Neural crest cell (in vitro differentiated cells): Measurements from ENCODE around the gene PRLR. TPM values are rescaled to one million over a fixed set of nuclear protein-coding genes. Genes with fewer than 3 reads are reported as not detected.
A peak's percentile ranks its signal among the peaks of the same experiment; 100 is the strongest.

Source experiments
- DNase-seq: peaks from one replicate; pipeline ENCODE4 v3.0.0; 2021; ENCODE audit warnings: low read depth, mixed read lengths, low spot score
- H3K27ac Mint-ChIP-seq: one replicate; pipeline ENCODE4 v1.8.0; 2021; ENCODE audit warnings: mild to moderate bottlenecking, mixed read lengths; ENCODE audit not compliant: unreplicated experiment
- H3K27me3 Mint-ChIP-seq: 2 replicates; pipeline ENCODE4 v1.8.0; 2021; ENCODE audit warnings: low read depth, mild to moderate bottlenecking, mixed read lengths
- H3K36me3 Mint-ChIP-seq: 2 replicates; pipeline ENCODE4 v1.8.0; 2021; ENCODE audit warnings: low read depth, mild to moderate bottlenecking, mixed read lengths
- H3K4me1 Mint-ChIP-seq: 2 replicates; pipeline ENCODE4 v1.8.0; 2021; ENCODE audit warnings: mixed read lengths
- H3K4me3 Mint-ChIP-seq: one replicate; pipeline ENCODE4 v1.8.0; 2021; ENCODE audit warnings: mild to moderate bottlenecking, mixed read lengths
- H3K9me3 Mint-ChIP-seq: 2 replicates; pipeline ENCODE4 v1.8.0; 2021; ENCODE audit warnings: mixed read lengths
- total RNA-seq: library from RNA; stranded (reverse); gene quantifications from 2 replicates; pipeline ENCODE4 v1.2.1, GENCODE V29; 2021
- TF ChIP-seq, protein P1 (sequence below): fragments of 200-600 bp; sonication (generic); conservative IDR thresholded peaks from 2 replicates; pipeline ENCODE4 v1.5.0; 2021; ENCODE audit warnings: antibody characterized with exemption, mild to moderate bottlenecking

The PRLR gene
- total RNA-seq, 1 donor from 2014 or later = 0.58 TPM

DNA sequence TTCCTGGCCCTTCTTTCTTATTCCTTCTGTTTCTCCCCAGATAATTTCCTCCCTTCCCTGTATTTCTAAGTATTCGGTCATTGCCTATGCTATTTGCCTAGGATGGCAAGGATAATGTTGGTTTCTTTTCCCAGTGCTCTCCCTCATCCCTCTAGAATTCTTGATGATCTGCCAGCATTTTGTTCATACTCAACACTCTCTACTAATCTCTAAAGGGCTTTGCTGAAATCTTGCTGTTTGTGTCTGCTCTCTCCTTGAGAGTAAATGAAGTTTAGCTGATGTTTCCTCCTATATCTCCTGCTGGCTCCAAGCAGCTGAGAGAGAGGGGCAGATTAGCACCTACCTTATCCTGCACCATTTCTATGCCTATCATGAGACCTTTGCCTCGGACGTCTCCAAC, 220.6 kb downstream of the PRLR start:
- peaks cover 3% of the 10 kb centered on the region for H3K27me3 Mint-ChIP-seq

DNA sequence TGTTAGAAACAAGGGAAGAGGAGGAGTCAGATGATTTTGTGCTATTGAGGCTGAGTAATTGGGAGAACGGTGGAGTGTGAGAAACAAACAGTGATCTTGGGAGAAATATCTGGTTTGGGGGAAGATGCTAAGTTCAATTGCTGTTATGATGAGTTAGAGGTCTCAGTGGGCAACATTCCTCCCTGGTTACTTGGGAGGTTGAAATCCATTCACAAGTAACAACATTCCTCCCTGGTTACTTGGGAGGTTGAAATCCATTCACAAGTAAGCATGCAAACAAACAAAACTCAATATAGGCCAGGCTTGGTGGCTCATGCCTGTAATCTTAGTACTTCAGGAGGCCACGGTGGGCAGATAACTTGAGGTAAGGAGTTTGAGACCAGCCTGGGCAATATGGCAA, 221.3 kb downstream of the PRLR start:
- Mint-ChIP-seq H3K9me3 (no peaks in the 10 kb centered on the region), H3K27ac (no peak overlapping the region), H3K4me3 (no peak overlapping the region), H3K27me3 (peaks cover 9% of the 10 kb centered on the region), H3K4me1 (peaks cover 4% of the 10 kb centered on the region), H3K36me3 (no peaks in the 10 kb centered on the region)
- no peak for DNase-seq
- TF ChIP-seq, protein P1, sequence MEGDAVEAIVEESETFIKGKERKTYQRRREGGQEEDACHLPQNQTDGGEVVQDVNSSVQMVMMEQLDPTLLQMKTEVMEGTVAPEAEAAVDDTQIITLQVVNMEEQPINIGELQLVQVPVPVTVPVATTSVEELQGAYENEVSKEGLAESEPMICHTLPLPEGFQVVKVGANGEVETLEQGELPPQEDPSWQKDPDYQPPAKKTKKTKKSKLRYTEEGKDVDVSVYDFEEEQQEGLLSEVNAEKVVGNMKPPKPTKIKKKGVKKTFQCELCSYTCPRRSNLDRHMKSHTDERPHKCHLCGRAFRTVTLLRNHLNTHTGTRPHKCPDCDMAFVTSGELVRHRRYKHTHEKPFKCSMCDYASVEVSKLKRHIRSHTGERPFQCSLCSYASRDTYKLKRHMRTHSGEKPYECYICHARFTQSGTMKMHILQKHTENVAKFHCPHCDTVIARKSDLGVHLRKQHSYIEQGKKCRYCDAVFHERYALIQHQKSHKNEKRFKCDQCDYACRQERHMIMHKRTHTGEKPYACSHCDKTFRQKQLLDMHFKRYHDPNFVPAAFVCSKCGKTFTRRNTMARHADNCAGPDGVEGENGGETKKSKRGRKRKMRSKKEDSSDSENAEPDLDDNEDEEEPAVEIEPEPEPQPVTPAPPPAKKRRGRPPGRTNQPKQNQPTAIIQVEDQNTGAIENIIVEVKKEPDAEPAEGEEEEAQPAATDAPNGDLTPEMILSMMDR = no peak

More for the DNA sequence above, 220.6 kb downstream of the PRLR start:
- TF ChIP-seq, protein P1 = no peak
- Mint-ChIP-seq H3K27ac (no peak overlapping the region), H3K9me3 (peaks cover 2% of the 10 kb centered on the region), H3K36me3 (no peaks in the 10 kb centered on the region), H3K4me1 (peaks cover 4% of the 10 kb centered on the region), H3K4me3 (no peak overlapping the region)
- DNase-seq = no peak

DNA sequence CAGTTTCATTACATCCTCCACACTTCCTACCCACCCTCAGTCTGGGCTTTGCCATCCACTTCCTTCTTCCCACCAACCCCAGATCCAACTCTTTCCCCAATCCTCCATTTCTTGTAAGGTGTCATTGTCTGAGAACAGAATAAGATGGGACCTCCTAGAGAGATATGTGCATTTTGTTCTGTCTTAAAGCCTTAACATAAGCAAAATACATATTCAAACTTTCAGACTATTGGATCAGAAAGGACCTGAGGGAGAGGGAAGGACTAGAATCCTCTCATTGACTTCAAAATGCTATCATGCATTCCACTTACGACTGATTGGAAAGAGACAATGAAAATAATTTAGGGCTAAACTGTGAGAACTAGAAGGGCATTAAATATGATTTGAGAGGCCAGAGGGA, 225.5 kb downstream of the PRLR start:
- Mint-ChIP-seq H3K27ac (no peak overlapping the region), H3K9me3 (no peaks in the 10 kb centered on the region), H3K4me1 (peaks cover 4% of the 10 kb centered on the region), H3K4me3 (no peak overlapping the region), H3K27me3 (peaks cover 23% of the 10 kb centered on the region), H3K36me3 (no peaks in the 10 kb centered on the region)
- no peak for DNase-seq
- TF ChIP-seq, protein P1 = no peak

DNA sequence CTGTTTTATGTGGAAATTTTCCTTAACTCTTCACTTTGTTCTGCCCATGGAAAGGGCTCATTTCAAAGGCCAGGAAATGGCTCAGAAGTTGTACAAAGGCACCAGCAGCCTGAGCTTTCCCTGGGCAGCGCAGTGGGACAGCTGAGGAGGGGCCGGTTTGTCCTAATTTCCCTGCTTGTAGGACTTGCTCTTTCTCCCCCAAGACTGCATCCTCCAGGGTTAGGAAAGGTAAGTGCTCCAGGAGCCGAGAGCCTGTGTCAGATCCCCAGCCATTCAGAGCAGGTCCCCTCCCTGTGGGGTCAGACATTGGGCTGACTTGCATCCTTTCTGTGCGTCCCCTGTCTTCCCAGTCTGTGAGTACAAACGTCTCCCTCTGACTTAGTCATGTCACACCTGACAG, 226.1 kb downstream of the PRLR start:
- TF ChIP-seq, protein P1 = no peak
- Mint-ChIP-seq H3K4me1 (peaks cover 4% of the 10 kb centered on the region), H3K9me3 (no peaks in the 10 kb centered on the region), H3K27ac (no peak overlapping the region), H3K4me3 (no peak overlapping the region), H3K27me3 (peaks cover 25% of the 10 kb centered on the region), H3K36me3 (no peaks in the 10 kb centered on the region)
- DNase-seq = no peak

DNA sequence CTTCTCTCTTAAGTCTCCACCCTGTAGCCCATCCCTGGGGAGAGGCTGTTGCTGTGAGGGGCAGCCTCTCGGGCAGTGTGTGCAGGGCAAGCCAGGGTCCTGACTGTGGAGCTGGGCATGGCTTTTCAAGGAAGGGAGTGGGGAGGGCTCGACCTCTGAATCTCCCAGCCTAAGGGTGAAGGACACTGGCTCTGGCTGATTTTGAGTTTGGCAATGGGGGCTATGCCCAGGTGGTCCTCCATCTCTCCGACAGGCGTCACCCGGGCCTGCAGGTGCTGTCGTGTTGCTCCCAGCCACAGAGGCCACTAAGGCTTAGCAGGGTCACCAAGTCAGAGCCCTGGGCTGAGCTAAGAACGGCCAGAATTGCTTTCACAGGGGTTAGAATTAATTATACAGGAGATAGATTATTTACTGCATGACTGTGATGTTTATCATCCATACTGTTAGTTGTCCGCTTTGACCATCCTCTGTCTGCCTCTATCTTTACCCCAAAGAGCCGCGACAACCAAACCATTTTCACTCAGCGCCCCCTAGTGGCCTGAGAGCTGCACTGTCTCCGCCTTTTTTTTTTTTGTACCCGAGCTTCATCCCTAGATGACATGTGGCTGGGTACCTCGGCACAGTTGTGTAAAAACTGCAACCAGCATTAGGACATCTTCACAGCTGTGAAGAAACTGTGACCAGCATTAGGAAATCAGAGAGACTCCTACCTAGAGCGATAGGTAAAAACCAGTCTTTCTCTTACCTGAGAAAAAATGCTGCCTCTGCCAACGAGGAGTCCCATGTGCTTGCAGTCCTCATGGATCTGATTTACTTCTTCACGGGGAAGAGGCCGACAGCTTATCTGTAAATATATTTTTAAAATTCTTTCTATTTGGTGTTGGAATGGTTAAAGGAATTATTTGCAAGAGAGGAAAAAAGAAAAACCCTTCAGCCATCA, 227.0 kb downstream of the PRLR start:
- Mint-ChIP-seq H3K27me3 (peaks cover 31% of the 10 kb centered on the region), H3K36me3 (no peaks in the 10 kb centered on the region), H3K9me3 (no peaks in the 10 kb centered on the region), H3K4me1 (no peaks in the 10 kb centered on the region), H3K4me3 (no peak overlapping the region), H3K27ac (no peak overlapping the region)
- TF ChIP-seq, protein P1 = peak; percentile 91
- peak; percentile 78 for DNase-seq
